DMS 273 (cell line): ENCODE results near the gene TAF12.
"Not testable (repeated sequence)": the region's sequence is repeated elsewhere in the genome, so short reads cannot be mapped to it uniquely, and the experiment has no call there.

Source experiments
- DNase-seq: peaks from one replicate; lab custom pipeline; 2025; ENCODE audit not compliant: unreplicated experiment; lab: John Stamatoyannopoulos, UW

Gene TAF12

GRCh38 chr1:28582248-28582615 is 60.6 kb downstream of the TAF12 start:
- peak; percentile 63 for DNase-seq

- DNase-seq = peak; percentile 98
Measured at GRCh38 chr1:28581531-28582247, 61.2 kb downstream of the TAF12 start.

- DNase-seq = peak; percentile 59
Measured at GRCh38 chr1:28580722-28581530, 61.9 kb downstream of the TAF12 start.

- no peak for DNase-seq
Measured at GRCh38 chr1:28579401-28579800, 63.5 kb downstream of the TAF12 start.

- no peak for DNase-seq
Measured at GRCh38 chr1:28578696-28579218, 64.1 kb downstream of the TAF12 start.

- peak; percentile 56 for DNase-seq
Measured at GRCh38 chr1:28577738-28578536, 64.9 kb downstream of the TAF12 start.

GRCh38 chr1:28577052-28577678 is 65.7 kb downstream of the TAF12 start:
- peak; percentile 62 for DNase-seq

GRCh38 chr1:28573564-28573963 is 69.3 kb downstream of the TAF12 start:
- DNase-seq = no peak

- not testable (repeated sequence) for DNase-seq
Measured at GRCh38 chr1:28572891-28573290, 70.0 kb downstream of the TAF12 start.

GRCh38 chr1:28571911-28572310 is 71.0 kb downstream of the TAF12 start:
- no peak for DNase-seq

- no peak for DNase-seq
Measured at GRCh38 chr1:28566931-28567330, 75.9 kb downstream of the TAF12 start.

GRCh38 chr1:28565726-28566125 is 77.1 kb downstream of the TAF12 start:
- DNase-seq = no peak

- no peak for DNase-seq
Measured at GRCh38 chr1:28565040-28565439, 77.8 kb downstream of the TAF12 start.

- DNase-seq = no peak
Measured at GRCh38 chr1:28564310-28564709, 78.6 kb downstream of the TAF12 start.

- DNase-seq = no peak
Measured at GRCh38 chr1:28560886-28561285, 82.0 kb downstream of the TAF12 start.
